ENCODE data around the gene FBXL20.

The FBXL20 gene

GRCh38 chr17:39246274-39246673 is 155.2 kb downstream of the FBXL20 start:
- H3K4me3 ChIP-seq (ENCODE audit: control insufficient read depth, low read depth, low read length): no peak overlapping the region
- TF ChIP-seq, protein P1, sequence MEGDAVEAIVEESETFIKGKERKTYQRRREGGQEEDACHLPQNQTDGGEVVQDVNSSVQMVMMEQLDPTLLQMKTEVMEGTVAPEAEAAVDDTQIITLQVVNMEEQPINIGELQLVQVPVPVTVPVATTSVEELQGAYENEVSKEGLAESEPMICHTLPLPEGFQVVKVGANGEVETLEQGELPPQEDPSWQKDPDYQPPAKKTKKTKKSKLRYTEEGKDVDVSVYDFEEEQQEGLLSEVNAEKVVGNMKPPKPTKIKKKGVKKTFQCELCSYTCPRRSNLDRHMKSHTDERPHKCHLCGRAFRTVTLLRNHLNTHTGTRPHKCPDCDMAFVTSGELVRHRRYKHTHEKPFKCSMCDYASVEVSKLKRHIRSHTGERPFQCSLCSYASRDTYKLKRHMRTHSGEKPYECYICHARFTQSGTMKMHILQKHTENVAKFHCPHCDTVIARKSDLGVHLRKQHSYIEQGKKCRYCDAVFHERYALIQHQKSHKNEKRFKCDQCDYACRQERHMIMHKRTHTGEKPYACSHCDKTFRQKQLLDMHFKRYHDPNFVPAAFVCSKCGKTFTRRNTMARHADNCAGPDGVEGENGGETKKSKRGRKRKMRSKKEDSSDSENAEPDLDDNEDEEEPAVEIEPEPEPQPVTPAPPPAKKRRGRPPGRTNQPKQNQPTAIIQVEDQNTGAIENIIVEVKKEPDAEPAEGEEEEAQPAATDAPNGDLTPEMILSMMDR (IDR thresholded peaks at IDR 0.05; ENCODE audit: control insufficient read depth, insufficient read depth, low read depth, low read length, missing control alignments): no peak
- no peak for DNase-seq (ENCODE audit: low read depth)

DNA sequence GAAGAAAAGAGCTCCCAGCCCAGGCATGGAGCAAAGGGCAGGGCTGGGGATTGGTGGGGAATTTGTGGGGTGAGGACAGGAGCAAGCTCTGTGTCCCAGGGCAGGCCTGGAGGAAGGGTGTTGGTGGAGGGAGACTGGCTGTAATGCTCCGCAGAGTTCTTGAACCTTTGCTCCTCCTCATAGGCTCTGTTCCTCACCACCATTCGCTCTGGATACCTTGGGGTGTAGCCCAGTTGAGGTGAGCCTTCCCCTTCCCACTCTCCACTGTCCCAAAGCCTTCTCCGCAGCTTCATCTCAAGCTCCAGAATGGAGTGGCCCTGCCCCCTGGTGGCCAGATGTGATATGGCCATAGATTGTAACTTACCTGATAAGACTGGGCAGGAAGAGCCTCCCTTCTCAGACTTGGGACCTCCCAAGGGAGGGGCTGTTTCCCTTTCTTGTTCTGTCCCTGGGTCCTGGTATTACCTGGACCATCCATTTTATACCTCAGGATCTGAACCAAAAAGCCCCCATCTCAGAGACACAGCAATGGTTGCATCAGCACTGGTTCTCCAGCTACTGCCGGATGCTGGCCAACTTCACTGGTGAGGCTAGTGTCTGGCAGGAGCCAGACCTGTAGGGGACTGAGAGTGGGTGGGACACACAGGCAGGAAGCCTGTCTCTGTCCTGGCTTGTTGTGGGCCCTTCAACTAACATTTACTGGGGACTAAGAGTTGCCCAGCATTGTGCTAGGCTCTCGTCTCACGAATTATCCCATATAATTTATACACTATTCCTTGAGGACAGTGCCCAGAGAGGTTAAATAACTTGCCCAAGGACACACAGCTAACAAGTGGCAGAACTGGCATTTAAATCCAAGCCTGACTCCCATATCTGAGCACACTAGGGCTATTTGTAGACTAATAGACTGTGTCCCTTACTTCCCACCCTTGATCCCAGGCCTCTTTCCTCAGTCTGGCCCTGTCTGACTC is 156.5 kb downstream of the FBXL20 start:
- TF ChIP-seq, protein P1 (IDR thresholded peaks at IDR 0.05; ENCODE audit: control insufficient read depth, insufficient read depth, low read depth, low read length, missing control alignments): peak; percentile 94
- no peak for DNase-seq (ENCODE audit: low read depth)

GRCh38 chr17:39244016-39244599 is 157.3 kb downstream of the FBXL20 start:
- no peak for DNase-seq (ENCODE audit: low read depth)
- H3K4me3 ChIP-seq (ENCODE audit: control insufficient read depth, low read depth, low read length): no peak overlapping the region
- TF ChIP-seq, protein P1 (IDR thresholded peaks at IDR 0.05; ENCODE audit: control insufficient read depth, insufficient read depth, low read depth, low read length, missing control alignments): no peak

More for the DNA sequence above, 156.5 kb downstream of the FBXL20 start:
- no peak overlapping the region for H3K4me3 ChIP-seq (ENCODE audit: control insufficient read depth, low read depth, low read length)

GRCh38 chr17:39243155-39243554 is 158.3 kb downstream of the FBXL20 start:
- TF ChIP-seq, protein P1 (IDR thresholded peaks at IDR 0.05; ENCODE audit: control insufficient read depth, insufficient read depth, low read depth, low read length, missing control alignments): no peak
- DNase-seq (ENCODE audit: low read depth): no peak
- no peak overlapping the region for H3K4me3 ChIP-seq (ENCODE audit: control insufficient read depth, low read depth, low read length)

DNA sequence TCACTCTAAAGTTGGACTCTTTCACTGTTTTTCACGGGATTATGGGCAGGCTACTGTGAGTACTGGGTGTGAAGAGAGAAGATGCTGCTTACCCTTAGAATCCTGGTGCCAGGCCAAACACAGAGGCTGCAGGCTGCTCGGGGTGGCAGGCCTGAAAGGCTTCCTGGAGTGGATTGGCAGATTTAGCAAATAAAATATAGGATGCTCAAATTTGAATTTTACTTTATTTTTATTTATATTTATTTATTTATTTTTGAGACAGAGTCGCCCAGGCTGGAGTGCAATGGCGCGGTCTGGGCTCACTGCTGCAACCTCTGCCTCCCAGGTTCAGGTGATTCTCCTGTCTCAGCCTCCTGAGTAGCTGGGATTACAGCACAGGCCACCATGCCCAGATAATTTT is 160.8 kb downstream of the FBXL20 start:
- no peak overlapping the region for H3K4me3 ChIP-seq (ENCODE audit: control insufficient read depth, low read depth, low read length)
- no peak for DNase-seq (ENCODE audit: low read depth)
- TF ChIP-seq, protein P1 (IDR thresholded peaks at IDR 0.05; ENCODE audit: control insufficient read depth, insufficient read depth, low read depth, low read length, missing control alignments): no peak

DNA sequence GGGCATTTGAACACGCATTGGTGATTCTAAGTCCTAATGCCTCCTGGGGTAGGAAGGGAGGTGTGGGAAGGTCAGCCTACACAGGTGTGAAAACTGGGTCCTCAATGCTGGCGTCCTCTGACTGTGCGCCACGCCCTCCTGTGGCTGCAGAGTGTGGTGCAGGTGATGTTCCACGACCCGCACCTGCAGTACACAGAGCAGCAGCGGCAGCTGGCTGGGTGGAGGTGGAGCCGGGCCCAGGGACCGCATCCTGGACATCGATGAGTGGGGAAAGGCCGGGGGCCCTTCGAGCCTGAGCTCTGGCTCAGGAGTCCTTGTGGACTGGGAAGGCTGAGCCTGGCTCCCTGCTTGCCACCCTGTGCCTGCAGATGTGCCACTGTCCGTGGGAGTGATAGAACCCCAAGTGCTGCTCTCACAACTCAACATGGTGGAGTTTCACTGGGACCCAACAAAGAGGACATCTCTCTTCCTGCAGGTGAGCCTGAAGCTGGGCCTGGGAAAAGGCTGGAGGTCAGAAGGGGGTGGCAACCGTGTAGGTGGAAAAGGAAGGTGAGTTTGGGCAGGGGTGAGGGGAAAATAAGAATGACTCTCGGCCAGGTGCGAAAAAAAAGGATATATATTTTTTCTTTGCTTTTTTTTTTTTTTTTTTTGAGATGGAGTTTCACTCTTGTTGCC is 161.6 kb downstream of the FBXL20 start:
- TF ChIP-seq, protein P1 (IDR thresholded peaks at IDR 0.05; ENCODE audit: control insufficient read depth, insufficient read depth, low read depth, low read length, missing control alignments): peak; percentile 62
- no peak overlapping the region for H3K4me3 ChIP-seq (ENCODE audit: control insufficient read depth, low read depth, low read length)
- DNase-seq (ENCODE audit: low read depth): no peak

Data from AG09309 (cell line).